ENCODE results near the gene ATP4B.

DNA sequence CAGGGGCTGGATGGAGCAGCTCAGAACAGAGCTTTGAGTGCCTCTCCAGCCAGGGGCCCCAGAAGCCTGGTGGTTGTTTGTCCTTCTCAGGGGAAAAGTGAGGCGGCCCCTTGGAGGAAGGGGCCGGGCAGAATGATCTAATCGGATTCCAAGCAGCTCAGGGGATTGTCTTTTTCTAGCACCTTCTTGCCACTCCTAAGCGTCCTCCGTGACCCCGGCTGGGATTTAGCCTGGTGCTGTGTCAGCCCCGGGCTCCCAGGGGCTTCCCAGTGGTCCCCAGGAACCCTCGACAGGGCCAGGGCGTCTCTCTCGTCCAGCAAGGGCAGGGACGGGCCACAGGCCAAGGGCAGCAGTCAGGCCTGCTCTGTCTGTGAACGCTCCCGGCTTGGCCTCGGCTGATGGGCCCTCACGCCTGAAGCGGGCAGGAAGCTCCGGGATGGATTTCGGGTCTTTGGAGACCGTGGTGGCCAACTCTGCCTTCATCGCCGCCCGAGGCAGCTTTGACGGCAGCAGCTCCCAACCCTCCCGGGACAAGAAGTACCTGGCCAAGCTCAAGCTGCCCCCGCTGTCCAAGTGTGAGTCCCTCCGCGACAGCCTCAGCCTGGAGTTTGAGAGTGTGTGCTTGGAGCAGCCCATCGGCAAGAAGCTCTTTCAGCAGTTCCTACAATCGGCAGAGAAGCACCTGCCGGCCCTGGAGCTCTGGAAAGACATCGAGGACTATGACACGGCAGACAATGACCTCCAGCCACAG lies 9.1 kb upstream of the ATP4B start, which contains the start of gene GRK1:
- TF ChIP-seq, protein P1, sequence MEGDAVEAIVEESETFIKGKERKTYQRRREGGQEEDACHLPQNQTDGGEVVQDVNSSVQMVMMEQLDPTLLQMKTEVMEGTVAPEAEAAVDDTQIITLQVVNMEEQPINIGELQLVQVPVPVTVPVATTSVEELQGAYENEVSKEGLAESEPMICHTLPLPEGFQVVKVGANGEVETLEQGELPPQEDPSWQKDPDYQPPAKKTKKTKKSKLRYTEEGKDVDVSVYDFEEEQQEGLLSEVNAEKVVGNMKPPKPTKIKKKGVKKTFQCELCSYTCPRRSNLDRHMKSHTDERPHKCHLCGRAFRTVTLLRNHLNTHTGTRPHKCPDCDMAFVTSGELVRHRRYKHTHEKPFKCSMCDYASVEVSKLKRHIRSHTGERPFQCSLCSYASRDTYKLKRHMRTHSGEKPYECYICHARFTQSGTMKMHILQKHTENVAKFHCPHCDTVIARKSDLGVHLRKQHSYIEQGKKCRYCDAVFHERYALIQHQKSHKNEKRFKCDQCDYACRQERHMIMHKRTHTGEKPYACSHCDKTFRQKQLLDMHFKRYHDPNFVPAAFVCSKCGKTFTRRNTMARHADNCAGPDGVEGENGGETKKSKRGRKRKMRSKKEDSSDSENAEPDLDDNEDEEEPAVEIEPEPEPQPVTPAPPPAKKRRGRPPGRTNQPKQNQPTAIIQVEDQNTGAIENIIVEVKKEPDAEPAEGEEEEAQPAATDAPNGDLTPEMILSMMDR (IDR thresholded peaks at IDR 0.05; ENCODE audit: poor library complexity): no peak
- TF ChIP-seq EZH2 (IDR thresholded peaks at IDR 0.05; ENCODE audit: borderline replicate concordance) (no peak), EZH2phosphoT487 (IDR thresholded peaks at IDR 0.05; ENCODE audit: low read depth, severe bottlenecking, unreplicated experiment) (no peak)
